ENCODE measurements around the gene PTAR1. TPM values are rescaled to one million over a fixed set of nuclear protein-coding genes. Genes with fewer than 3 reads are reported as not detected.
A peak's percentile ranks its signal among the peaks of the same experiment; 100 is the strongest.

PTAR1 gene
- total RNA-seq, 4 donors from 2014 or later: 63.3 to 90.9 (median 68.4) TPM

DNA sequence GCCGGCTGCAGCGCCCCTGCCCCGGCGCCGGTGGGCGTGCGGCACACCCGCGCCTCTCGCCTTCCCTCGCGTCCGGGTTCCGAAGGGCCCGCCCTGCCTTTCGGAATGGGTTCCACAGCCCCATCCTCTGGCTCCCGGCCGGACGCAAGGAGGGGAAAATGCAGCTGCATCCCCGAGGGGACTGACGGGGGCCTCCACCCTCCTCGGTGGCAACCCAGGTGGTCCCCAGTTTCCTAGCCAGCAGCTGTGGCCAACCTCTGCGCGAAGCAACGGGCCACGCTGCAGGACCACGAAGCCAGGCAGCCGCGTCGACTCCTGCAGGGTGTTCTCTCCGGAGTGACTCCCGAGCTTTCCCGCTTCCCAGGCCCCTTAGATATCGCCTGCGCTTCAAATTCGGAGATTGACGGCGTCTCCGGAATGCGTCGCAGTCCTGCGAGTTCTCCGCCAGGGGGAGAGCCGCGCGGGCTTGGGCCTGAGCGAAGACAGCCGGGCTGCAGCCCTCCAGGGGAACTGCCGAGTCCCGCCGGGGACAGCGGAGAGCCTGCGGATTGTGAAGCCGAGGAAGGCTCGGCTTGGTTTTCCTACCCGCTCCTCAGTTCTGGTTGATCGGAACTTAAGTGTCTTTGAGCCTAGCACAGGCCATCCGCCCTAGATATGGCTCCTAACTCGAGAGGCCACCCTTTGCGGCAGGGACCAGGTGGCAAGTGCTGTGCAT is 87.1 kb downstream of the PTAR1 start:
- peaks cover 0 to 24% (median 3%) of the 10 kb centered on the region in 4 donors for H3K4me1 ChIP-seq
- WGBS, 2 donors: 0% methylated on average over 9 to 21 of the region's 60 CpGs
- H3K27me3 ChIP-seq: no peaks in the 10 kb centered on the region
- H3K27ac ChIP-seq: peak overlapping the region; percentile 54 to 89 (median 84)
- H3K4me3 ChIP-seq: peak overlapping the region; percentile 67 to 85 (median 73)
- DNase-seq (ENCODE audit: low spot score in 2 of 2): peak; percentile 61
- TF ChIP-seq CTCF (IDR thresholded peaks at IDR 0.05) (peak; percentile 69 to 91 (median 91)), POLR2A (IDR thresholded peaks at IDR 0.05) (peak in 1 of 2 donors; percentile 13), EP300 (IDR thresholded peaks at IDR 0.05) (peak in 1 of 2 donors; percentile 34)
- H3K9me3 ChIP-seq: no peaks in the 10 kb centered on the region
- no peaks in the 10 kb centered on the region for H3K36me3 ChIP-seq

GRCh38 chr9:69671879-69672595 is 87.8 kb downstream of the PTAR1 start, which contains the start of gene APBA1:
Gene APBA1, minus strand, starts transcription at chr9:69672371.
- Histone ChIP-seq H3K9me3 (no peaks in the 10 kb centered on the region), H3K36me3 (no peaks in the 10 kb centered on the region), H3K27me3 (no peaks in the 10 kb centered on the region), H3K27ac (peak within 1 kb of the TSS; percentile 78 to 93 (median 84)), H3K4me1 (peaks cover 0 to 24% (median 3%) of the 10 kb centered on the region in 4 donors), H3K4me3 (peak within 1 kb of the TSS; percentile 67 to 85 (median 77))
- WGBS, 2 donors: 0 to 1% methylated on average over 37 of the region's 92 CpGs
- peak; percentile 31 to 52 for DNase-seq (ENCODE audit: low spot score in 2 of 2)
- peak in 1 of 5 experiments; percentile 13 for TF ChIP-seq CTCF (IDR thresholded peaks at IDR 0.05)
- TF ChIP-seq EP300 (IDR thresholded peaks at IDR 0.05): no peak
- peak in 1 of 2 donors; percentile 42 for TF ChIP-seq POLR2A (IDR thresholded peaks at IDR 0.05)

DNA sequence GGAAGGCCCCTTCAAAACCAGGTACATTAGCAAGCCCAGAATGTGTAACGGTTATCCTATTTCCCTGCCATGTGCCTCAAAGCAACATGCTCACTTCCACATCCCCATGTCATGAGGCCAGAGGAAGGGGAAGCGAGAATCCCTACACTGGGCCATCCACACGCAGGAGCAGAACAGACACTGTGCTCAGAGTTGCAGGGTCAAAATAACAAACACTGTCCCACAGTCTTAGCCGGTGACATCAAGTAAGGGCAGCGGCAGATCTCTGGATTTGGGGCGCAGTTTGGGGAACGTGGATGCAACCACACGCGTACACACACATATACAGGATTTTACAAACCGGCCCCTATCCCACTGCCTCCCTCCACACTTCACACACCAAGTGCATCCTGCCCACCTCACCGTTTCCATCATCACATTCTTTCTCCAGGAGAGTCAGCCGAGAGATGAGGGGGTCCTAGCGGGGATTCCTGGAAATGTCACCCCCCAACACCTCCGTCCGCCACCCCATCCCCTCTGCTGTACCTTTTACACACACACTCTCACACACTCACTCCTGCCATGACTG is 88.4 kb downstream of the PTAR1 start:
- WGBS, 2 donors: 22 to 24% methylated on average over 15 of the region's 15 CpGs
- peak overlapping the region; percentile 67 to 85 (median 77) for H3K4me3 ChIP-seq
- no peaks in the 10 kb centered on the region for H3K27me3 ChIP-seq
- H3K27ac ChIP-seq: peak overlapping the region; percentile 74 to 93 (median 84)
- H3K36me3 ChIP-seq: no peaks in the 10 kb centered on the region
- TF ChIP-seq POLR2A (IDR thresholded peaks at IDR 0.05) (no peak), EP300 (IDR thresholded peaks at IDR 0.05) (peak in 1 of 2 donors; percentile 33), CTCF (IDR thresholded peaks at IDR 0.05) (no peak)
- peak in 1 of 2 donors; percentile 24 for DNase-seq (ENCODE audit: low spot score in 2 of 2)
- H3K9me3 ChIP-seq: no peaks in the 10 kb centered on the region
- peaks cover 0 to 24% (median 3%) of the 10 kb centered on the region in 4 donors for H3K4me1 ChIP-seq

- WGBS, 2 donors: 100% methylated on average over 1 of the region's 1 CpG
- Histone ChIP-seq H3K4me1 (peaks cover 0 to 15% (median 0%) of the 10 kb centered on the region in 4 donors), H3K36me3 (no peaks in the 10 kb centered on the region), H3K27me3 (no peaks in the 10 kb centered on the region), H3K4me3 (no peak overlapping the region), H3K27ac (no peak overlapping the region), H3K9me3 (no peaks in the 10 kb centered on the region)
- TF ChIP-seq CTCF (IDR thresholded peaks at IDR 0.05): no peak
- no peak for TF ChIP-seq EP300 (IDR thresholded peaks at IDR 0.05)
- TF ChIP-seq POLR2A (IDR thresholded peaks at IDR 0.05): no peak
- no peak for DNase-seq (ENCODE audit: low spot score in 2 of 2)
Observed at GRCh38 chr9:69667306-69667705, 92.5 kb downstream of the PTAR1 start.

All from tibial nerve (tissue), 4 donors.